Astrocyte of the spinal cord (primary cell): ENCODE results near the gene ATP8B1.

Experiments
- DNase-seq: peaks from one replicate; pipeline ENCODE4 v3.0.0; 2011; ENCODE audit warnings: low read depth, low spot score
- H3K4me3 ChIP-seq: 2 replicates; pipeline ENCODE4 v1.5.1; 2011; ENCODE audit warnings: low read depth, mild to moderate bottlenecking, low read length, moderate library complexity
- CTCF ChIP-seq: IDR thresholded peaks from 2 replicates; pipeline ENCODE4 v1.5.1; 2012; ENCODE audit warnings: low read depth, mild to moderate bottlenecking, low read length, inconsistent platforms
- in situ Hi-C: cut with HindIII; loops from 2 replicates; pipeline ENCODE4 v1.10.0; 2017; ENCODE audit warnings: low sequenced_read_pairs

Gene ATP8B1

GRCh38 chr18:57762686-57763085 lies 40.4 kb downstream of the ATP8B1 start:
- no peak overlapping the region for H3K4me3 ChIP-seq
- no peak for DNase-seq
- in situ Hi-C loops: no loop called here
- no peak for TF ChIP-seq CTCF

GRCh38 chr18:57759650-57760049 lies 43.5 kb downstream of the ATP8B1 start:
- TF ChIP-seq CTCF: no peak
- in situ Hi-C loops: no loop called here
- H3K4me3 ChIP-seq: no peak overlapping the region
- DNase-seq: no peak

- no peak for DNase-seq
- in situ Hi-C loops: no loop called here
- no peak overlapping the region for H3K4me3 ChIP-seq
- no peak for TF ChIP-seq CTCF
Measured at GRCh38 chr18:57755473-57756067, 47.5 kb downstream of the ATP8B1 start.

GRCh38 chr18:57754577-57755338 lies 48.4 kb downstream of the ATP8B1 start:
- no peak for DNase-seq
- in situ Hi-C loops: no loop called here
- no peak overlapping the region for H3K4me3 ChIP-seq
- TF ChIP-seq CTCF: no peak

GRCh38 chr18:57753063-57753462 lies 50.1 kb downstream of the ATP8B1 start:
- no peak for DNase-seq
- no peak for TF ChIP-seq CTCF
- in situ Hi-C loops: no loop called here
- no peak overlapping the region for H3K4me3 ChIP-seq

GRCh38 chr18:57749604-57749970 lies 53.5 kb downstream of the ATP8B1 start:
- no peak for DNase-seq
- in situ Hi-C loops: no loop called here
- no peak for TF ChIP-seq CTCF
- no peak overlapping the region for H3K4me3 ChIP-seq
